ENCODE data around the gene UNC79. TPM values are rescaled to one million over a fixed set of nuclear protein-coding genes. Genes with fewer than 3 reads are reported as not detected.

Gene UNC79
- total RNA-seq, 1 donor from 2014 or later: 0.08 TPM

DNA sequence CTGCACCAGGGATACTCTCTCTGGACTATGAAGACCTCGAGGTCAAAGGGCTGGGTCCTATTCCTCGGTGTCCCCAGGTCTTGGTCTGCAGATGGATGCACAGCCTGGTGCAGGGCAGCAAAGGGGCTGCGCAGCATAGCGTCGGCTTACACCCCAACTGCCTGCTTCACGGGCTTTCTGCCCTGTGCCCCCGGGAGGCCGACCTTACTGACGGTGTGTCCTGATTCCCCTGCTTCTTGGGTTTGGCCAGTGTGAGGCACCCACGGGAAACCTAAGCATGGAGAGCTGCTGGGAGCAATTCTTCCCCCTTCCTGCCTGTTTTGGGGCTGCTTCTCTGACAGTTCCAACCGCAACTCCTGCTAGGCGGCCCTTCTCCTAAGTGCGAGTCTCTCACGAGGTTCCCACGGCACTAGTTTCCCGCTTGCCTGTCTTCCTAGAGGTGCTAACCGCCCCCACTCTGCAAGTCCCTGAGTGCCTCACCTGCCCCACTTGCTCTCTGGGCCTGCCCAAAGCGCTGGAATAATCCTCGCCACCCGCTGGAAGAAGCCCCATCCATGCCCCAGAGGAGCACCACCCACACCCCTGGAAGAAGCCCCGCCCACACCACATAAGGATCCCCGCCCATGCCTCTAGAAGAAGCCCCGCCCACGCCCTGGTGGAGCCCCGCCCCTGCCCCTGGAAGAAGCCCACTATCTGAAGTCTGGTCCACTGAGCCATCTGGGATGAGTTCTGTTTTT lies 303.5 kb downstream of the UNC79 start:
- H3K27me3 Mint-ChIP-seq (ENCODE audit: unreplicated experiment): no peaks in the 10 kb centered on the region
- TF ChIP-seq, protein P1, sequence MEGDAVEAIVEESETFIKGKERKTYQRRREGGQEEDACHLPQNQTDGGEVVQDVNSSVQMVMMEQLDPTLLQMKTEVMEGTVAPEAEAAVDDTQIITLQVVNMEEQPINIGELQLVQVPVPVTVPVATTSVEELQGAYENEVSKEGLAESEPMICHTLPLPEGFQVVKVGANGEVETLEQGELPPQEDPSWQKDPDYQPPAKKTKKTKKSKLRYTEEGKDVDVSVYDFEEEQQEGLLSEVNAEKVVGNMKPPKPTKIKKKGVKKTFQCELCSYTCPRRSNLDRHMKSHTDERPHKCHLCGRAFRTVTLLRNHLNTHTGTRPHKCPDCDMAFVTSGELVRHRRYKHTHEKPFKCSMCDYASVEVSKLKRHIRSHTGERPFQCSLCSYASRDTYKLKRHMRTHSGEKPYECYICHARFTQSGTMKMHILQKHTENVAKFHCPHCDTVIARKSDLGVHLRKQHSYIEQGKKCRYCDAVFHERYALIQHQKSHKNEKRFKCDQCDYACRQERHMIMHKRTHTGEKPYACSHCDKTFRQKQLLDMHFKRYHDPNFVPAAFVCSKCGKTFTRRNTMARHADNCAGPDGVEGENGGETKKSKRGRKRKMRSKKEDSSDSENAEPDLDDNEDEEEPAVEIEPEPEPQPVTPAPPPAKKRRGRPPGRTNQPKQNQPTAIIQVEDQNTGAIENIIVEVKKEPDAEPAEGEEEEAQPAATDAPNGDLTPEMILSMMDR (IDR thresholded peaks at IDR 0.05): no peak
- no peak overlapping the region for H3K4me3 Mint-ChIP-seq (ENCODE audit: unreplicated experiment)
- no peaks in the 10 kb centered on the region for H3K4me1 Mint-ChIP-seq (ENCODE audit: unreplicated experiment)
- H3K36me3 Mint-ChIP-seq (ENCODE audit: unreplicated experiment): no peaks in the 10 kb centered on the region
- no peaks in the 10 kb centered on the region for H3K9me3 Mint-ChIP-seq (ENCODE audit: unreplicated experiment)
- DNase-seq (ENCODE audit: extremely low spot score, unreplicated experiment): no peak
- H3K27ac Mint-ChIP-seq (ENCODE audit: unreplicated experiment): no peak overlapping the region

DNA sequence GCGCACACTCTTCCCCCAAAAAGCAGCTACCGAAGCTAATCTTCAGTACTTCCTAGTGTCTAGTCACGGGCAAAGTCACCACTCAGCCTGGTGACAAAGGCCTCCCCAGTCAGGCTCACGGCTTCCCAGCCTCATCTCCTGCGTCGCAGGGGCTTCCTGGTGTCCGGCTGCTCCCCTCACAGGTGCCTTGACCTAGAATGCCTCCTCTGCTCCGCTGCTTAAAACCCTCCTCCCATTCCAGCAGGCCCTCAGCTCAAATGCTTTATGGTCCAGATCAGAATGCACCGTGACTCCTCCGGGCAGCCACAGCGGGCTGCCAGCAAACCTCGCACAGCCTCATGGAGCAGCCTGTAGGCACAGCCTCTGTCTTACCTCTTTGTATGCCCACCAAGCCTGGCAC lies 304.5 kb downstream of the UNC79 start:
- H3K36me3 Mint-ChIP-seq (ENCODE audit: unreplicated experiment): no peaks in the 10 kb centered on the region
- no peaks in the 10 kb centered on the region for H3K27me3 Mint-ChIP-seq (ENCODE audit: unreplicated experiment)
- no peaks in the 10 kb centered on the region for H3K4me1 Mint-ChIP-seq (ENCODE audit: unreplicated experiment)
- no peak overlapping the region for H3K27ac Mint-ChIP-seq (ENCODE audit: unreplicated experiment)
- no peak for DNase-seq (ENCODE audit: extremely low spot score, unreplicated experiment)
- H3K9me3 Mint-ChIP-seq (ENCODE audit: unreplicated experiment): no peaks in the 10 kb centered on the region
- TF ChIP-seq, protein P1 (IDR thresholded peaks at IDR 0.05): no peak
- H3K4me3 Mint-ChIP-seq (ENCODE audit: unreplicated experiment): no peak overlapping the region

DNA sequence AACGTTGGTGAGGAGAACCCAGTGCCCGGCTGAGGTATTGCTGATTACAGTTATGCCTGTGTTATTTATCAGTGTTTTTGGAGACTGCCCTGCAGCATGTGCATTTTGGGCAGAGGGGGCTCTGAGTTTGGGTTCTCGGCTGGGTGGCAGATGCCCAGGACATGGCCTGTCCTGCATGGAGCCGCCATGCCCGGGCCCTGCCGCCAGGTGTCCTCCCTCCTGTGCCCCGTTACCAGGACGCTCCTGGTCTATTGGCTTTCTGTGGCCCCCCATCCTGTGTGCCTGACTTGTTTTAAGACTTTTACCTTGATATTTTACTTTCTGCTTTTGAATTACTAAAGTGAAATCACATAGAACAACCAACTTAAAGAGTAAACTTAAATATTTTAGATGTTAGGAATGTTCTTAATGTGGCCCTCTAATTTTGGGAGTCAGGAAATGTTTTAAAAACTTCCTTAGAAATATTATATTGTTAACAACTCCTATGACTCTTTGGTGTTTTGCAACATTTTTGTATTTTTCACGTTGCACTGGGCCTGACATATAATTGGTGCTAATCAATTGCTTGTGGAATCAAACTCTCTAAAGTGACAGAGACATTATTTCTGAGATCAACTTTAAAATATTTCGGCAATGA lies 305.8 kb downstream of the UNC79 start:
- no peak overlapping the region for H3K4me3 Mint-ChIP-seq (ENCODE audit: unreplicated experiment)
- H3K36me3 Mint-ChIP-seq (ENCODE audit: unreplicated experiment): no peaks in the 10 kb centered on the region
- no peaks in the 10 kb centered on the region for H3K27me3 Mint-ChIP-seq (ENCODE audit: unreplicated experiment)
- H3K27ac Mint-ChIP-seq (ENCODE audit: unreplicated experiment): no peak overlapping the region
- DNase-seq (ENCODE audit: extremely low spot score, unreplicated experiment): no peak
- no peaks in the 10 kb centered on the region for H3K9me3 Mint-ChIP-seq (ENCODE audit: unreplicated experiment)
- no peaks in the 10 kb centered on the region for H3K4me1 Mint-ChIP-seq (ENCODE audit: unreplicated experiment)
- TF ChIP-seq, protein P1 (IDR thresholded peaks at IDR 0.05): no peak

DNA sequence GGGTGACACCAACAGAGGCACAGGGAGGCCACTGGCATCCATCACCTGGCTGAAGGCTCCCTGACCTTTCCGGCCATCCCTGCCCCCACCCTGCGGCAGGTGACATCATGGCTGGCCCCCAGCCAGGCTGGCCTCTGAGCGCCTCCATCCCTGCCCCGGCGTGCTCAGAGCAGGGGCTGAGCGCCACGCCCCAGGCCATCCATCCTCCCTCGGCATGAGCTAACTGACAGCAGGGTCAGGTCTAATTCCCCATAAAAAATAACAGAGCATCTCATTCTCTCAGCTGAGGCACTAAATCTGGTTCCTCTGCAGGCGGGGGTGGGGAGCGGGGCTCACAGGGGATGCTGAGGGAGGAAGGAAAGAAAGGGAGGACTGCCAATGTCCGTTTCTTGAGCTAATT lies 306.9 kb downstream of the UNC79 start:
- no peaks in the 10 kb centered on the region for H3K9me3 Mint-ChIP-seq (ENCODE audit: unreplicated experiment)
- no peaks in the 10 kb centered on the region for H3K27me3 Mint-ChIP-seq (ENCODE audit: unreplicated experiment)
- no peak for DNase-seq (ENCODE audit: extremely low spot score, unreplicated experiment)
- no peaks in the 10 kb centered on the region for H3K36me3 Mint-ChIP-seq (ENCODE audit: unreplicated experiment)
- no peak overlapping the region for H3K4me3 Mint-ChIP-seq (ENCODE audit: unreplicated experiment)
- TF ChIP-seq, protein P1 (IDR thresholded peaks at IDR 0.05): no peak
- H3K4me1 Mint-ChIP-seq (ENCODE audit: unreplicated experiment): no peaks in the 10 kb centered on the region
- H3K27ac Mint-ChIP-seq (ENCODE audit: unreplicated experiment): no peak overlapping the region

DNA sequence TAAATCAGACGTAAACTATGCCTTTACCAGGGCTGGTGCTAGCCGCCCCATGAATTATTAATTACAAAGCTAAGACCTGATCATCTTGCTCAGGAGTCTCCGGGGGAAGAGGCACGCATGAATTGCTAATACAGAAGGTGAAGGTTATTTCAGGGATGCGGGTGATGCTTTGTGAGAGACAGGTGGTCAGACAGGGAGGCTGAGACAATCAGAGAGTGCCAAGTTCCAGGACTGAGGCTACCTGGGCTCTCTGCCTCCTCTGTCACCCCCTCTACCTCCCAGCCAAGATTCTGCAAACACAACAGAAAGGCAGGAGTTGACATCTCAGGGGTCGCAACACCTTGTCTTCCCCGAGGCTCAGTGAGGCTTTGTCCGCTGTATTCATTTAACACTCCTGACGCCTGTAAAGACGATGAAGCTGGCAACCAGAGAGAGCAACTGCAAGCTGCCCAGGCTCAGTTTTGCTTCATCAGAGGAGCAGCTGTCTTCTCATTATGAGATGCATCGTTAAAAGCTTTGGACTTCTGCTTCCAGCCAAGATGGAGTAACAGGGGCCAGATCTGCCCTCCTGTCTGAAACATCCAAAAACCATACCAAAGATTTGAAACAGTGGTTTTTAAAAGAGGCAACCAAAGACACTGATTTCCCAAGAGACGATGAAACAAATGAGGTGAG lies 311.0 kb downstream of the UNC79 start:
- no peak overlapping the region for H3K4me3 Mint-ChIP-seq (ENCODE audit: unreplicated experiment)
- DNase-seq (ENCODE audit: extremely low spot score, unreplicated experiment): no peak
- no peaks in the 10 kb centered on the region for H3K36me3 Mint-ChIP-seq (ENCODE audit: unreplicated experiment)
- TF ChIP-seq, protein P1 (IDR thresholded peaks at IDR 0.05): no peak
- no peaks in the 10 kb centered on the region for H3K4me1 Mint-ChIP-seq (ENCODE audit: unreplicated experiment)
- no peak overlapping the region for H3K27ac Mint-ChIP-seq (ENCODE audit: unreplicated experiment)
- H3K9me3 Mint-ChIP-seq (ENCODE audit: unreplicated experiment): no peaks in the 10 kb centered on the region
- H3K27me3 Mint-ChIP-seq (ENCODE audit: unreplicated experiment): no peaks in the 10 kb centered on the region

All from osteocyte (in vitro differentiated cells).